Measurements from ENCODE around the gene MAD2L2.

The MAD2L2 gene

DNA sequence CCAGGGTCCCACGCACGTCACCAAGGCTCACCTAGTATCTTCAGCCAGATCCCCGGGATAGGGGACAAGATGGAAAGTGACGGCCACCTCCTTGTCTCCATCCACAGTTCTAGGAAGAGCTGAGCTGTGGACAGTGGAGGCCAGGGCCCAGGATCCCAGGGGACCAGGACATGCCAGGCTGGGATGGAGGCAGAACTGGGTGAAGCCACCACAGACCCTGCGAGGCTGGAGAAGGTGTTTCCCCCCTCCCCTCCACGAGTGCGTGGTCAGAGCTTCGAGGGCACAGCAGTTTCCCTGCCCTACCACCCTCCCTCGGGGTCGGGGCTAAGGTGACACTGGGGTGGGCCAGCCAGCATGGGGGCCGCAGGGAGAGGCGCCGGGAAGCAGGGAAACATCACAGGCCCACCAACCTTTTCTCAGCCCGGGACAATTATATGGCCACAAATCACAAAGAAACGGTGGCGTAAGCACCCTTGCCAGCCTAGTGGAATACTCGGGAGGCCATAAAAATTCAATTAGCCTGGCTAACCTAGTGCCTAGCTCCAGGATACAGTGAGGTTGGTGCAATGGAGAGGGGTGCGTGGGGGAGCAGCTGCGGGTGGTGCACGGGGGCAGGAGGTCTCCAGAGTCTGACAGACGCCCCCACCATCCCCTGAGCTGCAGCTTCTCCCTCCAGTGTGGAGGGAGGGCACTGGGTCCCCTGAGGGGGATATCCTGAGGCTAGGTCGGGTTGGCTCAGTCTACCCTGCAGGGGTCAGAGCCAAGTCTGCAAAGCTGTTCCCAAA, 23.9 kb upstream of the MAD2L2 start:
- no peaks in the 10 kb centered on the region for H3K36me3 ChIP-seq (ENCODE audit: control insufficient read depth, insufficient read depth, low read length)
- no peak overlapping the region for H3K27ac ChIP-seq (ENCODE audit: low read depth, low read length, severe bottlenecking)
- H3K9me3 ChIP-seq (ENCODE audit: control insufficient read depth, low read length), result no peaks in the 10 kb centered on the region
- H3K4me1 ChIP-seq (ENCODE audit: control insufficient read depth, insufficient read depth, low read length, poor library complexity, severe bottlenecking), result no peaks in the 10 kb centered on the region
- WGBS, 2 experiments (ENCODE audit: insufficient coverage in 2 of 2), result 77 to 83% methylated on average over 14 of the region's 22 CpGs
- no peak overlapping the region for H3K4me3 ChIP-seq (ENCODE audit: extremely low read depth, insufficient read depth, low read length, poor library complexity, severe bottlenecking)

DNA sequence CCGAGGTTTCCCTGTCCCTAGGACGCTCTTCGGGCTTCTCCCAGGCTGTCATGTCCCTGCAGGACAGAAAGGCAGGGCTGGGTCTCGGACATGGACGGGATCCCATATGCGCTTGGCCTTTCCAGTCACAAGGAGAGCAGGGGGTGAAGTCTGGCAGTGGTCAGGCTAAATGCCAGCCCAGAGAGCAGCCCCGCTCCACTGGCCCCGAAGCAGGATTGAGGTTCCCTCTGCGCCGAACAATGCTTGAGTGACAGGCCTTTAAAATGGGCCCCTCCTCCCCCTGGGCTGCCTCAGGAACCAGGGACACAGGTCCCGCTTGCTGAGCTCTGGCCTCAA, 23.2 kb upstream of the MAD2L2 start:
- Histone ChIP-seq H3K36me3 (ENCODE audit: control insufficient read depth, insufficient read depth, low read length) (no peaks in the 10 kb centered on the region), H3K4me1 (ENCODE audit: control insufficient read depth, insufficient read depth, low read length, poor library complexity, severe bottlenecking) (no peaks in the 10 kb centered on the region), H3K27ac (ENCODE audit: low read depth, low read length, severe bottlenecking) (no peak overlapping the region), H3K4me3 (ENCODE audit: extremely low read depth, insufficient read depth, low read length, poor library complexity, severe bottlenecking) (no peak overlapping the region), H3K9me3 (ENCODE audit: control insufficient read depth, low read length) (no peaks in the 10 kb centered on the region)
- WGBS, 2 experiments (ENCODE audit: insufficient coverage in 2 of 2), result 49 to 52% methylated on average over 9 to 11 of the region's 11 CpGs

DNA sequence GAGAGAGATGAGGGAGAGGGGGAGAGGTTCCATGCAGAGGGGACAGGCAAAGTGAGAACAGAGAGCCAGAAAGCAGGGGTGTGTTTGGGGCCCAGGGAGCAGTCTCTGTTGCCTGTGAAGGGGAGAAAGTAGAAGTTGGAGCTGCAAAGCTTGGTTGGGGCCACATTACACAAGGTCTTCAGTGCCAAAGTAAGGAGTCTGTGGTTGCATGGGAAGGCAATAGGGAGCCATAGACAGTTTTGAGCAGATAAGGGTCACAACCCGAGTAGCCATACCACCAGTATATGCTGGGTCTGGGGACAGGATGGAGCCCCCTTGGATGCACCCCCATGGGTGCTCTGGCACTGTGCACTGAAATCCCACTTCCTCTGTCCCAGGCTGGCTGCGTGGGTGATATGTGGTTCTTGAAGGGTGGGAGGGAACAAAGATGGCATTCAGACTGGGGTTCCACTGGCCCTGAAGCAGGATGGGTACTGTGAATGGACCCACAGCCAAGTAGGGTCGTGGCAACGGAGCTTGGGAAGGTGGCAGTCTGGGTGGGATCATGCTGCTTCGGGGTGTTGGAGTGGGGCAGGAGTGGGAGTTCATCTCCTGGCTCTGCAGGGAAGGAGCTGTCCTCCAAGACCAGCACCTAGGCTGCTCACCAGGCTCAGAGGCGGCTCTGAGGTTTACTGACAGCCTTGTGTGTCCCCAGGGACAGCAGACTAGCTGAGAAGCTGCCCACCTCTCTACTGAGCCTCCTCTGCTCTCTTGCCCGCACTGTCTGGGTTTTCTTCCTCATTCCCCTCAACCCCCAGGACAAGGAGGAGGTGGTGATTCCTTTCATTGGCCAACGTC, 22.6 kb upstream of the MAD2L2 start:
- 55 to 69% methylated on average over 6 of the region's 8 CpGs for WGBS, 2 experiments (ENCODE audit: insufficient coverage in 2 of 2)
- Histone ChIP-seq H3K9me3 (ENCODE audit: control insufficient read depth, low read length) (no peaks in the 10 kb centered on the region), H3K36me3 (ENCODE audit: control insufficient read depth, insufficient read depth, low read length) (no peaks in the 10 kb centered on the region), H3K27ac (ENCODE audit: low read depth, low read length, severe bottlenecking) (no peak overlapping the region), H3K4me3 (ENCODE audit: extremely low read depth, insufficient read depth, low read length, poor library complexity, severe bottlenecking) (no peak overlapping the region), H3K4me1 (ENCODE audit: control insufficient read depth, insufficient read depth, low read length, poor library complexity, severe bottlenecking) (no peaks in the 10 kb centered on the region)

DNA sequence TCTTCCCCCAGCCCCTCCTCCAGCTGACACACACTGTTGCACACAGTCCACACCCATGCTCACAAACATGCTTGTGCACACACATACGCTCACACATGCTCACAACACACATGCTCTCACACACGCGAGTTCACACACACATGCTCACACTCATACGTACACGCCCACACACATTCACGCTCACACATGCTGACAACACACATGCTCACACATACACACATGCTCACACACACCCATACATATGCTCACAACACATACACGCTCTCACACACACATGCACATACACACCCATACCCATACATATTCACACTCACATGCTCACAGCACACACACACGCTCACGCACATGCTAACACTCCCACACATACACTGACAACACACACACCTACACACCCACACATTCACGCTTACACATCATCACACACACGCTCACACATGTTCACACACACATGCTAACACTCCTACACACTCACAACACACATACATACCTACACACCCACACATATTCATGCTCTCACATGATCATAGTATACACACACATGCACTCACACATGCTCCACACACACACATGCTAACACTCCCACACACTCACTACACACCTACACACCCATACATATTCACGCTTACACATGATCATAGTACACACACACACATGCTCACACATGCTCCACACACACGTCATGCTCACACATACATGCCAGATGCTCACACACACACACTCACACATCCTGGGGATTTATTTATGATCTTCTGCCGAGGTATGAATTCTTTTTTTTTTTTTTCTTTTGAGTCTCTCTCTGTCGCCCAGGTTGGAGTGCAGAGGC, 21.2 kb upstream of the MAD2L2 start:
- Histone ChIP-seq H3K36me3 (ENCODE audit: control insufficient read depth, insufficient read depth, low read length) (no peaks in the 10 kb centered on the region), H3K9me3 (ENCODE audit: control insufficient read depth, low read length) (no peaks in the 10 kb centered on the region), H3K27ac (ENCODE audit: low read depth, low read length, severe bottlenecking) (no peak overlapping the region), H3K4me1 (ENCODE audit: control insufficient read depth, insufficient read depth, low read length, poor library complexity, severe bottlenecking) (no peaks in the 10 kb centered on the region), H3K4me3 (ENCODE audit: extremely low read depth, insufficient read depth, low read length, poor library complexity, severe bottlenecking) (no peak overlapping the region)
- 81 to 90% methylated on average over 14 to 15 of the region's 15 CpGs for WGBS, 2 experiments (ENCODE audit: insufficient coverage in 2 of 2)

DNA sequence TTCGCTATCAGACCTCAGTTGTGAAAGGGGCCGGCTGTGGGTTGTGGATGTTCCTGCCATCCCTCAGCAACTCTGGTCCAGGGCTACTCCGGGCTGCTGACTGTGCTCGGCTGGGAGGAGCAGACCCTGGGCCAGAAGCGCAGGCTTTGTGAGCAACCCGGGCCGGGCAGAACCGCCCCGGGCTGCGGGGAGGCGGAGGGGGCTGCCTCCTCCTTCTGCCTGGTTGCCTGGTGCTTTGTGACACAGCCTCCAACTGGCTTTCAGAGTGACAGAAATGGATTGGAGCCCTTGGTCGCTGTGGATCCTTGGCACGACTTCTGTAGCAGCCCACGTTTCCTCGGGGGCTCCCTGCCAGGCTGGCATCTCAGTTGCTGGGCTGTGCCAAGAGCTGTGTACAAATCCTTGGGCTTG, 20.6 kb upstream of the MAD2L2 start:
- Histone ChIP-seq H3K9me3 (ENCODE audit: control insufficient read depth, low read length) (no peaks in the 10 kb centered on the region), H3K27ac (ENCODE audit: low read depth, low read length, severe bottlenecking) (no peak overlapping the region), H3K36me3 (ENCODE audit: control insufficient read depth, insufficient read depth, low read length) (no peaks in the 10 kb centered on the region), H3K4me1 (ENCODE audit: control insufficient read depth, insufficient read depth, low read length, poor library complexity, severe bottlenecking) (no peaks in the 10 kb centered on the region), H3K4me3 (ENCODE audit: extremely low read depth, insufficient read depth, low read length, poor library complexity, severe bottlenecking) (no peak overlapping the region)
- WGBS, 2 experiments (ENCODE audit: insufficient coverage in 2 of 2), result 61 to 67% methylated on average over 11 to 15 of the region's 15 CpGs

DNA sequence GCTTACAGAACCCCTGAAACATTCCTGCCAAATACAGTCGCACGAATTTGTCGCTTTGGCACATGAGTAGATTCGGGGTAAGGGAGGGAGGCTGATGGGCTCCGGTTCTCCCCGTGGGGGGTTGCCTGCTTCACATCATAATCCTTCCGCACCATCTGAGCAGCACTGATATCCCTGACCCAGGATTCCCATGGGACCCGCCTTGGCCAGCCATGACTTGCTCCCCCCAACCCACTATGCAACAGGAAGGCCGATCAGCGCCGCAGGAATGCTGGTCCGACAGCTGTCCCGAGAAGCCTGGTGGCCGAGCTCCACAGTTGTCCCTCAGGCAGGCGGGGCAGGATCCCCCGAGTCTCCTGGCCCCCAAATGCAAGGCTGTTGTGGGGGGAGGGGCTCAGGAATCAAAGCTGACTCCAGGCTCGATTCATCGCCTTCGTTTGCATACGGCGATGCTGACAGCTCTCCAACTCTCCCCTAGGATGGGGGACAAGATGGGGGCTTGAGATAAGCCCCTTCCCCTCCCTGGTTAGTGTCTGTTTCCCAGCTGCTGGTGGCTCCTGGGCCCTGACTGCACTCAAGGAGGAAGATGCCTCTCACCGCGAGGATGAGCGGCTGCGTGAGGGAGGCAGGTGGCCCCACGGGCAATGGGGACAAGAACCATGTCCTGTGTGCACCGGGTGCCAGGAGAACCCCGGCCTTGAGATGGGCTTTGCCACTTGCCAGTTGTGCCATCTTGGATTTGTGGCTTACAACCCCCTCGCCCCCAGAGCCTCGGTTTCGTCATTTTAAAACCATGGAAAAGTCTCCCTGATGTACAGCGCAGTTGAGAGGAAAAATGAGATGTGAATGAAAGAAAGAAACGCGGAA, 19.9 kb upstream of the MAD2L2 start:
- WGBS, 2 experiments (ENCODE audit: insufficient coverage in 2 of 2), result 63 to 72% methylated on average over 22 of the region's 34 CpGs
- Histone ChIP-seq H3K4me1 (ENCODE audit: control insufficient read depth, insufficient read depth, low read length, poor library complexity, severe bottlenecking) (no peaks in the 10 kb centered on the region), H3K36me3 (ENCODE audit: control insufficient read depth, insufficient read depth, low read length) (no peaks in the 10 kb centered on the region), H3K9me3 (ENCODE audit: control insufficient read depth, low read length) (no peaks in the 10 kb centered on the region), H3K4me3 (ENCODE audit: extremely low read depth, insufficient read depth, low read length, poor library complexity, severe bottlenecking) (no peak overlapping the region), H3K27ac (ENCODE audit: low read depth, low read length, severe bottlenecking) (no peak overlapping the region)

DNA sequence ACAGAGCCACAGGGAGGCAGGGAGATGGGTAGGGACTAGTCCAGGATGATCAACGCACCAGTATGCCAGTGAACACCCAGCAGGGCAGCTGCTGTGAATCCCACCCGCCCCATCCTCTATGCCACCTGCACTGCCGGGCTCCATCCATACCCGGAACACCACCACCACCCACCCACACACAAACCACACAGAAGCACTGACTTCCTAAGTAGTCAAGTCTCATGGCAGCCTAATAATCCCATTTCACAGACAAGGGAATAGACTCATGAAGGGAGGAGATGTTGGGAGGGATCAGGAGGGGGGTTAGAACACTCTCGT, 16.9 kb upstream of the MAD2L2 start:
- Histone ChIP-seq H3K27ac (ENCODE audit: low read depth, low read length, severe bottlenecking) (no peak overlapping the region), H3K9me3 (ENCODE audit: control insufficient read depth, low read length) (no peaks in the 10 kb centered on the region), H3K4me1 (ENCODE audit: control insufficient read depth, insufficient read depth, low read length, poor library complexity, severe bottlenecking) (peaks cover 5% of the 10 kb centered on the region), H3K4me3 (ENCODE audit: extremely low read depth, insufficient read depth, low read length, poor library complexity, severe bottlenecking) (no peak overlapping the region), H3K36me3 (ENCODE audit: control insufficient read depth, insufficient read depth, low read length) (no peaks in the 10 kb centered on the region)
- 100% methylated on average over 4 of the region's 5 CpGs; no CpG with 5 or more reads in 1 of the 2 experiments for WGBS, 2 experiments (ENCODE audit: insufficient coverage in 2 of 2)

DNA sequence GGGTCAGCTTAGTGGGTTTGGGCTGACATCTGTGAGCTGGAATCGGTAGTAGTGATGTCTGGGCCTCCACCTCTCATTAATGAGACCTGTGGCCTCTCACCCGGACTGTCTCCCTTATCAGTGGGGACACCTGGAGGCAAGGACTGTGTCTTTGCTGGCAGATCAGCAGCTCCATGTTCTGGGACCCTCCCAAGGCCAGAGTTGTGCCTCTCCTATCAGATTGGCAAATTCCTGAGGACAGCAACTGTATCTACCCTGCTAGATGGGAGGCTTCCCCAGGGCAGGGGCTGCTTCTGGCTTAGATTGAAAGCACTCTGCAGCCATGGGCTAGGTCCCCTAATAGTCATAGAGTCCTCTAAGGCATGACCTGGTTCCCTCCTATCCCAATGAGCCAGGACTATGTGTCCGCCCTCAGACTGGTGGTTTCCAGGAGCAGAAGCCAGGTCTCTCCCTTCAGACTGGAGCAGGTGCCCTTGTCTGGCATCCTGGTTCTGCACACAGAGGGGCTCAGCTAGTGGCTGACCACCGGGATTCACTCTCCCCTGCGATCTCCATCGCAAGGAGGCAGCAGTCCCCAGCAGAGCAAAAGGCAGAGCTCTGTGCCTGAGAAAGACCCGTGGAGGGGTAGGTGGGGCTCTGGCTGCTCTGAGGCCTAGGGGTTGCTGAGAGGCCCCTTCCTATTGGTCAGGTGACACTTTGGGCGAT, 16.4 kb upstream of the MAD2L2 start:
- H3K4me3 ChIP-seq (ENCODE audit: extremely low read depth, insufficient read depth, low read length, poor library complexity, severe bottlenecking), result no peak overlapping the region
- WGBS, 2 experiments (ENCODE audit: insufficient coverage in 2 of 2), result 77 to 81% methylated on average over 7 to 8 of the region's 8 CpGs
- H3K9me3 ChIP-seq (ENCODE audit: control insufficient read depth, low read length), result no peaks in the 10 kb centered on the region
- H3K4me1 ChIP-seq (ENCODE audit: control insufficient read depth, insufficient read depth, low read length, poor library complexity, severe bottlenecking), result peaks cover 6% of the 10 kb centered on the region
- no peaks in the 10 kb centered on the region for H3K36me3 ChIP-seq (ENCODE audit: control insufficient read depth, insufficient read depth, low read length)
- no peak overlapping the region for H3K27ac ChIP-seq (ENCODE audit: low read depth, low read length, severe bottlenecking)

DNA sequence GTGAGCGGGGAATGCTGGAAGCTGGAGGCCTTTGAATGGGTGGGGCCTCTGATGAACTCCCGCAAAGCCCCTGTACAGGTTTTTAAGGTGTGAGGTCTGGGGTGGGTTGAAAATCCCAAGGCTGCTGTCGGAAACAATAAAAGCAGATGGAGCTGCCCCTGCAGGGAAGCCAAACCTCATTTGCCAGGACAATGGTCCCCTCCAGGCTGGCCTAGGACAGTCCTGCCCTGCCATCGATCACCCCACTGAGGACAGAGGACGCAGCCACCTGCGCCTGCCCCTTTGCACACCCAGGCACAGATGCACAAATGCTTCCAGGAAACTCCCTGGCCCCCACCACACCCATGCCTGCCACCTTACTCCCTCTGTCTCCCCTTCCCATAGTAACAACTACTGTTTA, 14.9 kb upstream of the MAD2L2 start:
- H3K36me3 ChIP-seq (ENCODE audit: control insufficient read depth, insufficient read depth, low read length), result no peaks in the 10 kb centered on the region
- WGBS, 2 experiments (ENCODE audit: insufficient coverage in 2 of 2), result 76 to 81% methylated on average over 5 to 6 of the region's 6 CpGs
- peaks cover 6% of the 10 kb centered on the region for H3K4me1 ChIP-seq (ENCODE audit: control insufficient read depth, insufficient read depth, low read length, poor library complexity, severe bottlenecking)
- H3K4me3 ChIP-seq (ENCODE audit: extremely low read depth, insufficient read depth, low read length, poor library complexity, severe bottlenecking), result no peak overlapping the region
- no peak overlapping the region for H3K27ac ChIP-seq (ENCODE audit: low read depth, low read length, severe bottlenecking)
- no peaks in the 10 kb centered on the region for H3K9me3 ChIP-seq (ENCODE audit: control insufficient read depth, low read length)
